Tongue (tissue), 2 donors: ENCODE measurements around the gene CTDSP1. TPM values are rescaled to one million over a fixed set of nuclear protein-coding genes. Genes with fewer than 3 reads are reported as not detected.

ENCODE experiments used
- DNase-seq: peaks from one replicate; pipeline ENCODE4 v3.0.0-alpha.2; 2015
- total RNA-seq: library from RNA; depleted of rRNA; stranded (reverse); fragments of >200 nt; gene quantifications from one replicate; pipeline ENCODE4 v1.2.3, GENCODE V29; 2014

The CTDSP1 gene
- total RNA-seq, 1 donor from 2014 or later: 77.8 TPM

GRCh38 chr2:218383892-218384519 lies 15.7 kb upstream of the CTDSP1 start:
- peak; percentile 55 for DNase-seq

GRCh38 chr2:218384975-218385374 lies 14.7 kb upstream of the CTDSP1 start:
- DNase-seq: no peak

- DNase-seq: no peak
These were observed 12.9 kb upstream of the CTDSP1 start for GRCh38 chr2:218386505-218387368.

- DNase-seq: peak; percentile 90
These were observed 12.1 kb upstream of the CTDSP1 start for GRCh38 chr2:218387369-218388194.

GRCh38 chr2:218389333-218390150 lies 10.1 kb upstream of the CTDSP1 start:
- no peak for DNase-seq

GRCh38 chr2:218391202-218391601 lies 8.5 kb upstream of the CTDSP1 start:
- DNase-seq: no peak

GRCh38 chr2:218392459-218392858 lies 7.2 kb upstream of the CTDSP1 start:
- DNase-seq: no peak

GRCh38 chr2:218392891-218393462 lies 6.7 kb upstream of the CTDSP1 start:
- no peak for DNase-seq

GRCh38 chr2:218393750-218394290 lies 5.8 kb upstream of the CTDSP1 start:
- no peak for DNase-seq

- no peak for DNase-seq
These were observed 5.2 kb upstream of the CTDSP1 start for GRCh38 chr2:218394298-218395089.

- DNase-seq: no peak
These were observed 4.6 kb upstream of the CTDSP1 start for GRCh38 chr2:218395090-218395444.

GRCh38 chr2:218395456-218395825 lies 4.2 kb upstream of the CTDSP1 start:
- no peak for DNase-seq

- peak; percentile 97 for DNase-seq
These were observed 3.6 kb upstream of the CTDSP1 start for GRCh38 chr2:218395826-218396687.

GRCh38 chr2:218396688-218397462 lies 2.8 kb upstream of the CTDSP1 start:
- DNase-seq: peak; percentile 89

GRCh38 chr2:218397463-218397819 lies 2.2 kb upstream of the CTDSP1 start:
- DNase-seq: no peak

GRCh38 chr2:218397820-218398436 lies 1.7 kb upstream of the CTDSP1 start:
- DNase-seq: peak; percentile 76

- DNase-seq: peak; percentile 94
These were observed 954 bp upstream of the CTDSP1 start for GRCh38 chr2:218398437-218399390.
